Testis (tissue), 2 donors: ENCODE results near the gene PMM1.

Experiments
- POLR2A ChIP-seq: fragments of 450-650 bp; IDR thresholded peaks from one replicate; pipeline ENCODE4 v1.6.1; 2017; ENCODE audit warnings: antibody characterized with exemption, mild to moderate bottlenecking, moderate library complexity
- TF ChIP-seq, protein P1 (sequence below), 3 experiments: fragments of 450-650 bp in 2 of 3; fragments of 200-600 bp in 1 of 3; sonication (generic) in 1 of 3; IDR thresholded peaks; one replicate each; pipeline ENCODE4 v1.5.1; 2016 to 2019; ENCODE audit warnings: antibody characterized with exemption in 3 of 3, mild to moderate bottlenecking in 2 of 3, moderate library complexity in 1 of 3

DNA sequence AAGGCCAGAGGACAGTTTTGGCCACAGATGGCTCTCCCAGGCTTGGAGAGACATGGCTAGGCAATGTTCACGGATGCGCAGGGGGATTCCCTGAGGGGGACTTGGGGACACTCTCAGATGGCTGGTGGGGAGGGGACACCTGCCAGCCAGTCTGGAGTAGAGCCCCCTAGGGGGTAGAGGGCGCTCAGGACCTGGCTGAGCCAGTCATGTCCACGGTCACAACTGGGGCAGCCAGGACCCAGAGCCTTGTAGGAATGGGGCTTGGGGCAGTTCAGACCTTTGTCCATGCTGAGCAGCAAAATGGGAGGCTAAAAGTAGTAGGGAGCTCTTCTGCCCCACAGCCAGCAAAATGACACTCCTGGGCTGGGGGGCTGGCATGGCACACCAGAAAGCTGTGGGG lies 27.2 kb downstream of the PMM1 start:
- TF ChIP-seq POLR2A, result no peak
- TF ChIP-seq, protein P1, sequence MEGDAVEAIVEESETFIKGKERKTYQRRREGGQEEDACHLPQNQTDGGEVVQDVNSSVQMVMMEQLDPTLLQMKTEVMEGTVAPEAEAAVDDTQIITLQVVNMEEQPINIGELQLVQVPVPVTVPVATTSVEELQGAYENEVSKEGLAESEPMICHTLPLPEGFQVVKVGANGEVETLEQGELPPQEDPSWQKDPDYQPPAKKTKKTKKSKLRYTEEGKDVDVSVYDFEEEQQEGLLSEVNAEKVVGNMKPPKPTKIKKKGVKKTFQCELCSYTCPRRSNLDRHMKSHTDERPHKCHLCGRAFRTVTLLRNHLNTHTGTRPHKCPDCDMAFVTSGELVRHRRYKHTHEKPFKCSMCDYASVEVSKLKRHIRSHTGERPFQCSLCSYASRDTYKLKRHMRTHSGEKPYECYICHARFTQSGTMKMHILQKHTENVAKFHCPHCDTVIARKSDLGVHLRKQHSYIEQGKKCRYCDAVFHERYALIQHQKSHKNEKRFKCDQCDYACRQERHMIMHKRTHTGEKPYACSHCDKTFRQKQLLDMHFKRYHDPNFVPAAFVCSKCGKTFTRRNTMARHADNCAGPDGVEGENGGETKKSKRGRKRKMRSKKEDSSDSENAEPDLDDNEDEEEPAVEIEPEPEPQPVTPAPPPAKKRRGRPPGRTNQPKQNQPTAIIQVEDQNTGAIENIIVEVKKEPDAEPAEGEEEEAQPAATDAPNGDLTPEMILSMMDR (IDR thresholded peaks at IDR 0.05), result no peak
